ENCODE data around the gene BMAL1. TPM values are rescaled to one million over a fixed set of nuclear protein-coding genes. Genes with fewer than 3 reads are reported as not detected.

BMAL1 gene
- total RNA-seq, 4 donors from 2014 or later, result 21.4 to 39.5 (median 22.3) TPM

GRCh38 chr11:13320688-13321087, 43.1 kb downstream of the BMAL1 start:
- Histone ChIP-seq H3K4me3 (no peak overlapping the region), H3K36me3 (peaks cover 0 to 8% (median 0%) of the 10 kb centered on the region in 3 donors), H3K9me3 (no peaks in the 10 kb centered on the region), H3K27me3 (no peaks in the 10 kb centered on the region), H3K27ac (no peak overlapping the region), H3K4me1 (peaks cover 0 to 36% (median 11%) of the 10 kb centered on the region in 3 donors)
- DNase-seq, result no peak
- intact Hi-C loops (cut with DNase I), result no loop called here
- TF ChIP-seq POLR2A (IDR thresholded peaks at IDR 0.05), result no peak
- no peak for TF ChIP-seq CTCF (IDR thresholded peaks at IDR 0.05)
- WGBS, 2 donors, result 93 to 94% methylated on average over 3 of the region's 3 CpGs

GRCh38 chr11:13321431-13321830, 43.8 kb downstream of the BMAL1 start:
- 85 to 86% methylated on average over 2 of the region's 2 CpGs for WGBS, 2 donors
- DNase-seq, result no peak
- peaks cover 0 to 29% (median 5%) of the 10 kb centered on the region in 3 donors for H3K4me1 ChIP-seq
- H3K27me3 ChIP-seq, result no peaks in the 10 kb centered on the region
- intact Hi-C loops (cut with DNase I), result no loop called here
- H3K4me3 ChIP-seq, result no peak overlapping the region
- TF ChIP-seq CTCF (IDR thresholded peaks at IDR 0.05) (no peak), POLR2A (IDR thresholded peaks at IDR 0.05) (no peak)
- no peak overlapping the region for H3K27ac ChIP-seq
- peaks cover 0 to 8% (median 0%) of the 10 kb centered on the region in 3 donors for H3K36me3 ChIP-seq
- no peaks in the 10 kb centered on the region for H3K9me3 ChIP-seq

- 87 to 89% methylated on average over 8 of the region's 8 CpGs for WGBS, 2 donors
- TF ChIP-seq POLR2A (IDR thresholded peaks at IDR 0.05) (no peak), CTCF (IDR thresholded peaks at IDR 0.05) (no peak)
Observed at GRCh38 chr11:13324141-13324540, 46.6 kb downstream of the BMAL1 start.

GRCh38 chr11:13324709-13325108, 47.1 kb downstream of the BMAL1 start:
- TF ChIP-seq CTCF (IDR thresholded peaks at IDR 0.05) (no peak), POLR2A (IDR thresholded peaks at IDR 0.05) (no peak)
- DNase-seq, result no peak
- intact Hi-C loops (cut with DNase I), result no loop called here

More at GRCh38 chr11:13324141-13324540, 46.6 kb downstream of the BMAL1 start:
- intact Hi-C loops (cut with DNase I), result no loop called here
- Histone ChIP-seq H3K27ac (no peak overlapping the region), H3K36me3 (peaks cover 0 to 14% (median 0%) of the 10 kb centered on the region in 3 donors), H3K27me3 (no peaks in the 10 kb centered on the region), H3K4me3 (no peak overlapping the region), H3K4me1 (peaks cover 0 to 18% (median 0%) of the 10 kb centered on the region in 3 donors), H3K9me3 (no peaks in the 10 kb centered on the region)
- DNase-seq, result no peak

GRCh38 chr11:13327421-13327820, 49.8 kb downstream of the BMAL1 start:
- Histone ChIP-seq H3K4me1 (peaks cover 12 to 42% (median 13%) of the 10 kb centered on the region in 3 donors), H3K27me3 (no peaks in the 10 kb centered on the region), H3K9me3 (no peaks in the 10 kb centered on the region), H3K27ac (no peak overlapping the region), H3K36me3 (peaks cover 0 to 11% (median 0%) of the 10 kb centered on the region in 3 donors), H3K4me3 (no peak overlapping the region)
- DNase-seq, result no peak
- intact Hi-C loops (cut with DNase I), result no loop called here
- 71 to 77% methylated on average over 4 of the region's 4 CpGs for WGBS, 2 donors
- TF ChIP-seq CTCF (IDR thresholded peaks at IDR 0.05), result no peak

More at GRCh38 chr11:13324709-13325108, 47.1 kb downstream of the BMAL1 start:
- Histone ChIP-seq H3K27me3 (no peaks in the 10 kb centered on the region), H3K36me3 (peaks cover 0 to 14% (median 0%) of the 10 kb centered on the region in 3 donors), H3K4me1 (peaks cover 4 to 22% (median 6%) of the 10 kb centered on the region in 3 donors), H3K9me3 (no peaks in the 10 kb centered on the region), H3K4me3 (no peak overlapping the region), H3K27ac (no peak overlapping the region)
- WGBS, 2 donors, result 73 to 84% methylated on average over 5 of the region's 5 CpGs
